Gastrocnemius medialis (tissue), 4 donors: Measurements from ENCODE around the gene TPR.

Source experiments
- CTCF ChIP-seq, 5 experiments: fragments of 450-650 bp in 3 of 5; fragments of 200-600 bp in 2 of 5; sonication (generic) in 2 of 5; IDR thresholded peaks in 4 of 5; conservative IDR thresholded peaks in 1 of 5; 1 replicate in 4 of 5; 2 replicates in 1 of 5; pipeline ENCODE4 v1.5.1; 2016 to 2019; ENCODE audit warnings: antibody characterized with exemption in 5 of 5, mild to moderate bottlenecking in 3 of 5, moderate library complexity in 3 of 5
- POLR2A ChIP-seq, 2 donors: fragments of 450-650 bp; IDR thresholded peaks; one replicate each; pipeline ENCODE4 v1.6.1; 2017; ENCODE audit warnings: antibody characterized with exemption in 2 of 2, mild to moderate bottlenecking in 2 of 2, moderate library complexity in 2 of 2

GRCh38 chr1:186282466-186282865, 92.6 kb downstream of the TPR start:
- TF ChIP-seq CTCF (IDR thresholded peaks at IDR 0.05 in 4 of 5, conservative IDR thresholded peaks at IDR 0.05 in 1 of 5) = no peak
- no peak for TF ChIP-seq POLR2A (IDR thresholded peaks at IDR 0.05)
